Measurements from ENCODE around the gene HIPK4. TPM values are rescaled to one million over a fixed set of nuclear protein-coding genes. Genes with fewer than 3 reads are reported as not detected.

Gene HIPK4, protein sequence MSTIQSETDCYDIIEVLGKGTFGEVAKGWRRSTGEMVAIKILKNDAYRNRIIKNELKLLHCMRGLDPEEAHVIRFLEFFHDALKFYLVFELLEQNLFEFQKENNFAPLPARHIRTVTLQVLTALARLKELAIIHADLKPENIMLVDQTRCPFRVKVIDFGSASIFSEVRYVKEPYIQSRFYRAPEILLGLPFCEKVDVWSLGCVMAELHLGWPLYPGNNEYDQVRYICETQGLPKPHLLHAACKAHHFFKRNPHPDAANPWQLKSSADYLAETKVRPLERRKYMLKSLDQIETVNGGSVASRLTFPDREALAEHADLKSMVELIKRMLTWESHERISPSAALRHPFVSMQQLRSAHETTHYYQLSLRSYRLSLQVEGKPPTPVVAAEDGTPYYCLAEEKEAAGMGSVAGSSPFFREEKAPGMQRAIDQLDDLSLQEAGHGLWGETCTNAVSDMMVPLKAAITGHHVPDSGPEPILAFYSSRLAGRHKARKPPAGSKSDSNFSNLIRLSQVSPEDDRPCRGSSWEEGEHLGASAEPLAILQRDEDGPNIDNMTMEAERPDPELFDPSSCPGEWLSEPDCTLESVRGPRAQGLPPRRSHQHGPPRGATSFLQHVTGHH
- total RNA-seq (2014; rRNA removed; shearing (Covaris generic)) (0.52 TPM in 1 of 2 replicates, not detected in the other), polyA plus RNA-seq (2016; fragmentation: Nextera tagmentation; extraction: Ambion mirVana) (0.21 and 0.37 TPM in 2 replicates)
- long read RNA-seq, partial matches to known transcripts: 0 of 1 reads
- long read RNA-seq, other reads (novel, unspliced or antisense): 1 of 1 reads

- H4K20me1 ChIP-seq (replicated peaks; ENCODE audit: insufficient read depth): no peaks in the 10 kb centered on the region
- H3K4me1 ChIP-seq (ENCODE audit: insufficient read depth): no peaks in the 10 kb centered on the region; the same call in 1 of the 2 replicates
- Mint-ChIP-seq H3K27ac (no peak within 1 kb of the TSS), H3K9me3 (no peaks in the 10 kb centered on the region), H3K4me1 (peaks cover 12% of the 10 kb centered on the region), H3K36me3 (ENCODE audit: low read depth) (no peaks in the 10 kb centered on the region), H3K27me3 (ENCODE audit: insufficient read depth, low read depth, poor library complexity) (peaks cover 8% of the 10 kb centered on the region), H3K4me3 (no peak within 1 kb of the TSS)
- H3K9me2 ChIP-seq (ENCODE audit: insufficient read depth): no peaks in the 10 kb centered on the region
- H3F3A ChIP-seq (replicated peaks; ENCODE audit: low read depth): no peaks in the 10 kb centered on the region
- H3K27me3 ChIP-seq (ENCODE audit: insufficient read depth): no peaks in the 10 kb centered on the region
- no peak within 1 kb of the TSS for H3K27ac ChIP-seq (ENCODE audit: low read depth)
- no peak within 1 kb of the TSS for H3K4me2 ChIP-seq
- H3K79me2 ChIP-seq (replicated peaks; ENCODE audit: insufficient read depth): no peaks in the 10 kb centered on the region
- H3K36me3 ChIP-seq (ENCODE audit: insufficient read depth): no peaks in the 10 kb centered on the region
- DNase-seq (ENCODE audit: low spot score) (peak; percentile 41), ATAC-seq (no peak)
- no peak within 1 kb of the TSS for H3K4me3 ChIP-seq
- H2AFZ ChIP-seq: no peak within 1 kb of the TSS
- no peak for TF ChIP-seq CTCF (conservative IDR thresholded peaks at IDR 0.05; ENCODE audit: low read depth in 2 of 2)
- TF ChIP-seq ETS1 (IDR thresholded peaks at IDR 0.05): no peak
- no peak for TF ChIP-seq CREB1 (CRISPR knock-in tag; IDR thresholded peaks at IDR 0.05; ENCODE audit: low read depth)
- TF ChIP-seq, protein P1, sequence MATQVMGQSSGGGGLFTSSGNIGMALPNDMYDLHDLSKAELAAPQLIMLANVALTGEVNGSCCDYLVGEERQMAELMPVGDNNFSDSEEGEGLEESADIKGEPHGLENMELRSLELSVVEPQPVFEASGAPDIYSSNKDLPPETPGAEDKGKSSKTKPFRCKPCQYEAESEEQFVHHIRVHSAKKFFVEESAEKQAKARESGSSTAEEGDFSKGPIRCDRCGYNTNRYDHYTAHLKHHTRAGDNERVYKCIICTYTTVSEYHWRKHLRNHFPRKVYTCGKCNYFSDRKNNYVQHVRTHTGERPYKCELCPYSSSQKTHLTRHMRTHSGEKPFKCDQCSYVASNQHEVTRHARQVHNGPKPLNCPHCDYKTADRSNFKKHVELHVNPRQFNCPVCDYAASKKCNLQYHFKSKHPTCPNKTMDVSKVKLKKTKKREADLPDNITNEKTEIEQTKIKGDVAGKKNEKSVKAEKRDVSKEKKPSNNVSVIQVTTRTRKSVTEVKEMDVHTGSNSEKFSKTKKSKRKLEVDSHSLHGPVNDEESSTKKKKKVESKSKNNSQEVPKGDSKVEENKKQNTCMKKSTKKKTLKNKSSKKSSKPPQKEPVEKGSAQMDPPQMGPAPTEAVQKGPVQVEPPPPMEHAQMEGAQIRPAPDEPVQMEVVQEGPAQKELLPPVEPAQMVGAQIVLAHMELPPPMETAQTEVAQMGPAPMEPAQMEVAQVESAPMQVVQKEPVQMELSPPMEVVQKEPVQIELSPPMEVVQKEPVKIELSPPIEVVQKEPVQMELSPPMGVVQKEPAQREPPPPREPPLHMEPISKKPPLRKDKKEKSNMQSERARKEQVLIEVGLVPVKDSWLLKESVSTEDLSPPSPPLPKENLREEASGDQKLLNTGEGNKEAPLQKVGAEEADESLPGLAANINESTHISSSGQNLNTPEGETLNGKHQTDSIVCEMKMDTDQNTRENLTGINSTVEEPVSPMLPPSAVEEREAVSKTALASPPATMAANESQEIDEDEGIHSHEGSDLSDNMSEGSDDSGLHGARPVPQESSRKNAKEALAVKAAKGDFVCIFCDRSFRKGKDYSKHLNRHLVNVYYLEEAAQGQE (IDR thresholded peaks at IDR 0.05; ENCODE audit: unreplicated experiment): no peak
- TF ChIP-seq ZNF331 (CRISPR knock-in tag; IDR thresholded peaks at IDR 0.05; ENCODE audit: low read depth): no peak
- no peak for TF ChIP-seq ZNF114 (CRISPR knock-in tag; IDR thresholded peaks at IDR 0.05)
- TF ChIP-seq EZH2phosphoT487 (IDR thresholded peaks at IDR 0.05; ENCODE audit: unreplicated experiment): no peak
- TF ChIP-seq STAT1 (IDR thresholded peaks at IDR 0.05; ENCODE audit: unreplicated experiment): no peak
- no peak for TF ChIP-seq EZH2 (IDR thresholded peaks at IDR 0.05; ENCODE audit: low read depth, unreplicated experiment)
- no peak for TF ChIP-seq NANOG (IDR thresholded peaks at IDR 0.05; ENCODE audit: borderline replicate concordance)
- TF ChIP-seq JUNB (IDR thresholded peaks at IDR 0.05; ENCODE audit: unreplicated experiment): no peak
- no peak for TF ChIP-seq POLR2AphosphoS5 (IDR thresholded peaks at IDR 0.05; ENCODE audit: low read depth)
Measured at GRCh38 chr19:40390084-40390742, at the start of gene HIPK4. Gene HIPK4, minus strand, starts transcription at chr19:40390181. Its CDS starts 279 bp downstream, at chr19:40389902.
